Measurements from ENCODE around the gene CREB3L2. TPM values are rescaled to one million over a fixed set of nuclear protein-coding genes. Genes with fewer than 3 reads are reported as not detected.

CREB3L2 gene
- total and polyA plus RNA-seq, 2 of the 13 experiments (the other 11 are each of a cell fraction or from before 2014, with no cell fraction given), result 22.1 to 41.1 TPM

GRCh38 chr7:137992104-137992549 lies 9.8 kb downstream of the CREB3L2 start (continued):
- TF ChIP-seq MTERF4 (CRISPR knock-in tag; IDR thresholded peaks at IDR 0.05) (no peak), THRA (CRISPR knock-in tag; IDR thresholded peaks at IDR 0.05; ENCODE audit: borderline replicate concordance) (peak; percentile 61; the same call in 1 of the 2 replicates), FOXK2 (IDR thresholded peaks at IDR 0.05) (peak; percentile 44; the same call in 1 of the 2 replicates), PPARG (CRISPR knock-in tag; conservative IDR thresholded peaks at IDR 0.05) (peak; percentile 98), ZNF75D (CRISPR knock-in tag; IDR thresholded peaks at IDR 0.05; ENCODE audit: borderline replicate concordance) (no peak), NKX3-1 (CRISPR knock-in tag; IDR thresholded peaks at IDR 0.05) (peak; percentile 61; the same call in 1 of the 2 replicates), ZNF605 (CRISPR knock-in tag; IDR thresholded peaks at IDR 0.05) (peak; percentile 21; the same call in 1 of the 2 replicates), ZSCAN9 (CRISPR knock-in tag; IDR thresholded peaks at IDR 0.05; ENCODE audit: borderline replicate concordance) (peak; percentile 79), ZNF720 (CRISPR knock-in tag; IDR thresholded peaks at IDR 0.05) (no peak), ZFX (CRISPR knock-in tag; IDR thresholded peaks at IDR 0.05; ENCODE audit: low read depth) (peak; percentile 50; the same call in 1 of the 2 replicates), HNF1B (CRISPR knock-in tag; IDR thresholded peaks at IDR 0.05) (peak; percentile 88), ZBTB7A (CRISPR knock-in tag; IDR thresholded peaks at IDR 0.05) (no peak), PITX1 (CRISPR knock-in tag; IDR thresholded peaks at IDR 0.05) (peak; percentile 71; the same call in 1 of the 2 replicates), ZBTB21 (CRISPR knock-in tag; IDR thresholded peaks at IDR 0.05) (peak; percentile 77), MXD4 (CRISPR knock-in tag; IDR thresholded peaks at IDR 0.05) (no peak), NFRKB (IDR thresholded peaks at IDR 0.05) (no peak), HES4 (CRISPR knock-in tag; IDR thresholded peaks at IDR 0.05; ENCODE audit: borderline replicate concordance) (no peak), ZBTB25 (CRISPR knock-in tag; IDR thresholded peaks at IDR 0.05) (peak; percentile 55; the same call in 1 of the 2 replicates), RCOR2 (CRISPR knock-in tag; IDR thresholded peaks at IDR 0.05) (peak; percentile 84), ZSCAN31 (CRISPR knock-in tag; IDR thresholded peaks at IDR 0.05; ENCODE audit: low read depth) (0 out of 2 replicates have a peak, but pooled peaks have one; percentile 41), MNT (IDR thresholded peaks at IDR 0.05) (0 out of 2 replicates have a peak, but pooled peaks have one; percentile 23)
